Measurements from ENCODE around the gene TUBB4B. TPM values are rescaled to one million over a fixed set of nuclear protein-coding genes. Genes with fewer than 3 reads are reported as not detected.

Gene TUBB4B
- polyA plus RNA-seq, 1 of the 3 experiments (the other 2 are of a cell fraction): 508 TPM

- Histone ChIP-seq H4K20me1 (ENCODE audit: insufficient read depth) (peaks cover 12% of the 10 kb centered on the region; the same call in 1 of the 2 replicates), H3F3A (replicated peaks; ENCODE audit: insufficient read depth) (no peaks in the 10 kb centered on the region), H3K4me2 (no peak overlapping the region), H3K9me3 (no peaks in the 10 kb centered on the region), H3K79me2 (ENCODE audit: insufficient read depth) (peaks cover 25% of the 10 kb centered on the region), H3K36me3 (replicated peaks in 1 of 2; ENCODE audit: control insufficient read depth in 1 of 2, insufficient read depth in 2 of 2, low read length in 1 of 2) (peaks cover 0 to 7% of the 10 kb centered on the region in 2 experiments), H3K4me3 (ENCODE audit: low read depth in 2 of 2, low read length in 1 of 2) (no peak overlapping the region), H3K9me2 (no peaks in the 10 kb centered on the region), H3K27ac (ENCODE audit: low read depth in 2 of 2, low read length in 1 of 2) (no peak overlapping the region), H3K9ac (no peak overlapping the region), H3K4me1 (ENCODE audit: control insufficient read depth in 1 of 2, insufficient read depth in 2 of 2, low read depth in 1 of 2, low read length in 1 of 2) (peaks cover 0 to 26% of the 10 kb centered on the region in 2 experiments; a peak in 1 of 4 replicates), H2AFZ (ENCODE audit: low read depth) (no peak overlapping the region), H3K27me3 (ENCODE audit: insufficient read depth) (no peaks in the 10 kb centered on the region)
- ChIA-PET CTCF (interaction anchor here (0.8 to 8.2 kb wide), 6 partner anchors 12 to 326 kb away, joined by 3 to 38 read pairs (median 5); partner anchors contain the start of genes DPH7, RNF224 and TUBB4B), POLR2A (interaction anchor here (0.9 to 6.6 kb wide), 3 partner anchors 8 to 16 kb away, joined by 3 to 83 read pairs (median 3); partner anchors contain the start of gene TUBB4B)
- DNase-seq: no peak
- TF ChIP-seq CHD2 (IDR thresholded peaks at IDR 0.05; ENCODE audit: low read length, partially characterized antibody) (no peak), MXI1 (IDR thresholded peaks at IDR 0.05; ENCODE audit: low read depth, low read length) (no peak), REST (IDR thresholded peaks at IDR 0.05; ENCODE audit: low read depth, low read length) (no peak), JUND (IDR thresholded peaks at IDR 0.05) (no peak), TEAD4 (IDR thresholded peaks at IDR 0.05; ENCODE audit: borderline replicate concordance, insufficient read depth) (no peak), NRF1 (IDR thresholded peaks at IDR 0.05; ENCODE audit: low read depth, low read length) (no peak), EZH2phosphoT487 (IDR thresholded peaks at IDR 0.05; ENCODE audit: borderline replicate concordance, low read depth) (no peak), NFIC (IDR thresholded peaks at IDR 0.05; ENCODE audit: borderline replicate concordance) (no peak), FOXM1 (IDR thresholded peaks at IDR 0.05; ENCODE audit: low read depth) (no peak), USF1 (IDR thresholded peaks at IDR 0.05; ENCODE audit: borderline replicate concordance, low read depth) (no peak), EP300 (IDR thresholded peaks at IDR 0.05; ENCODE audit: borderline replicate concordance in 1 of 2, low read depth in 1 of 2, low read length in 1 of 2) (no peak), GATA2 (CRISPR knock-in tag; IDR thresholded peaks at IDR 0.05) (no peak), SIN3A (IDR thresholded peaks at IDR 0.05; ENCODE audit: borderline replicate concordance, low read depth, low read length) (no peak), GABPA (IDR thresholded peaks at IDR 0.05; ENCODE audit: low read depth) (no peak), RCOR1 (IDR thresholded peaks at IDR 0.05; ENCODE audit: low read length) (no peak), YY1 (IDR thresholded peaks at IDR 0.05; ENCODE audit: low read depth) (no peak), RXRA (IDR thresholded peaks at IDR 0.05; ENCODE audit: borderline replicate concordance, low read depth) (no peak), ZBTB33 (IDR thresholded peaks at IDR 0.05; ENCODE audit: borderline replicate concordance, low read depth) (no peak), RFX5 (IDR thresholded peaks at IDR 0.05; ENCODE audit: low read length) (no peak)
- TF ChIP-seq, protein P1, sequence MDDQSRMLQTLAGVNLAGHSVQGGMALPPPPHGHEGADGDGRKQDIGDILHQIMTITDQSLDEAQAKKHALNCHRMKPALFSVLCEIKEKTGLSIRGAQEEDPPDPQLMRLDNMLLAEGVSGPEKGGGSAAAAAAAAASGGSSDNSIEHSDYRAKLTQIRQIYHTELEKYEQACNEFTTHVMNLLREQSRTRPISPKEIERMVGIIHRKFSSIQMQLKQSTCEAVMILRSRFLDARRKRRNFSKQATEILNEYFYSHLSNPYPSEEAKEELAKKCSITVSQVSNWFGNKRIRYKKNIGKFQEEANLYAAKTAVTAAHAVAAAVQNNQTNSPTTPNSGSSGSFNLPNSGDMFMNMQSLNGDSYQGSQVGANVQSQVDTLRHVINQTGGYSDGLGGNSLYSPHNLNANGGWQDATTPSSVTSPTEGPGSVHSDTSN (IDR thresholded peaks at IDR 0.05): no peak
- WGBS (ENCODE audit: low lambda C conversion rate): 96% methylated on average over 30 of the region's 35 CpGs
Observed at GRCh38 chr9:137252555-137253506, 11.7 kb downstream of the TUBB4B start.

Data from SK-N-SH (cell line).